HepG2 (cell line): ENCODE results near the gene CFL1. TPM values are rescaled to one million over a fixed set of nuclear protein-coding genes. Genes with fewer than 3 reads are reported as not detected.

ENCODE experiments used
- ARID2 ChIP-seq: sonication (generic); formaldehyde crosslinking; IDR thresholded peaks from 2 replicates; pipeline ENCODE4 v1.8.1; 2022; ENCODE audit warnings: mild to moderate bottlenecking, missing genetic modification reagents, borderline replicate concordance
- FOXO4 ChIP-seq: sonication (generic); formaldehyde crosslinking; conservative IDR thresholded peaks from 2 replicates; pipeline ENCODE4 v1.8.1; 2023; ENCODE audit warnings: missing genetic modification reagents
- GABPB1 ChIP-seq: IDR thresholded peaks from 2 replicates; pipeline ENCODE4 v1.6.1; 2016; ENCODE audit warnings: mild to moderate bottlenecking, missing genetic modification reagents, moderate library complexity, missing compliant biosample characterization
- IKZF4 ChIP-seq: sonication (generic); formaldehyde crosslinking; IDR thresholded peaks from 2 replicates; pipeline ENCODE4 v1.5.1; 2020; ENCODE audit warnings: borderline replicate concordance, mild to moderate bottlenecking, low read depth, missing genetic modification reagents; ENCODE audit errors: not compliant biosample characterization
- JARID2 ChIP-seq: sonication (generic); formaldehyde crosslinking; IDR thresholded peaks from 2 replicates; pipeline ENCODE4 v1.8.1; 2023; ENCODE audit warnings: missing genetic modification reagents, inconsistent platforms; ENCODE audit not compliant: insufficient replicate concordance
- KDM5B ChIP-seq: sonication (generic); formaldehyde crosslinking; IDR thresholded peaks from 2 replicates; pipeline ENCODE4 v1.4.0; 2020; ENCODE audit warnings: missing genetic modification reagents, mild to moderate bottlenecking, borderline replicate concordance
- MXD1 ChIP-seq: sonication (generic); formaldehyde crosslinking; IDR thresholded peaks from 2 replicates; pipeline ENCODE4 v1.4.0; 2020; ENCODE audit warnings: mild to moderate bottlenecking, missing genetic modification reagents
- POLR2AphosphoS2 ChIP-seq: IDR thresholded peaks from 2 replicates; pipeline ENCODE4 v1.6.1; 2011; ENCODE audit warnings: low read depth, low read length, improper control_type of control experiment
- PRDM10 ChIP-seq: sonication (generic); formaldehyde crosslinking; IDR thresholded peaks from 2 replicates; pipeline ENCODE4 v1.4.0; 2020; ENCODE audit warnings: low read depth, missing genetic modification reagents
- ZMYM2 ChIP-seq: sonication (generic); formaldehyde crosslinking; IDR thresholded peaks from 2 replicates; pipeline ENCODE4 v1.8.0; 2022; ENCODE audit warnings: mild to moderate bottlenecking, missing genetic modification reagents
- ZNF451 ChIP-seq: sonication (generic); formaldehyde crosslinking; IDR thresholded peaks from 2 replicates; pipeline ENCODE4 v1.5.0; 2020; ENCODE audit warnings: mild to moderate bottlenecking, missing genetic modification reagents
- ZNF580 ChIP-seq: IDR thresholded peaks from 2 replicates; pipeline ENCODE4 v1.6.1; 2016; ENCODE audit warnings: low read depth, borderline replicate concordance
- ZNF652 ChIP-seq: IDR thresholded peaks from 2 replicates; pipeline ENCODE4 v1.6.1; 2016; ENCODE audit warnings: low read depth, borderline replicate concordance
- ZNF674 ChIP-seq: sonication (generic); formaldehyde crosslinking; IDR thresholded peaks from 2 replicates; pipeline ENCODE4 v1.5.0; 2020; ENCODE audit warnings: low read depth, mild to moderate bottlenecking, missing genetic modification reagents
- ZNF776 ChIP-seq: sonication (generic); formaldehyde crosslinking; IDR thresholded peaks from 2 replicates; pipeline ENCODE4 v1.4.0; 2020; ENCODE audit warnings: mild to moderate bottlenecking, missing genetic modification reagents
- ZNF850 ChIP-seq: sonication (generic); formaldehyde crosslinking; conservative IDR thresholded peaks from 2 replicates; pipeline ENCODE4 v1.9.0; 2021; ENCODE audit warnings: mild to moderate bottlenecking, missing genetic modification reagents
- polyA plus RNA-seq, 8 experiments: library from polyadenylated mRNA; depleted of rRNA in 3 of 8; stranded (reverse) in 7 of 8; unstranded in 1 of 8; fragments of >200 nt; fragmentation: Illumina TruSeq in 4 of 8; extraction: Trizol in 4 of 8; gene quantifications; 2 replicates each; pipeline versions ENCODE4 v1.2.1 to v1.2.3, GENCODE V29; 2011 to 2016; ENCODE audit warnings: low read depth in 4 of 8, missing spikeins in 1 of 8, mixed read lengths in 1 of 8; ENCODE audit not compliant: insufficient read depth in 1 of 8
- total RNA-seq, 5 experiments: library from RNA; depleted of rRNA; stranded (reverse); fragments of >200 nt; fragmentation: Illumina TruSeq; extraction: Trizol; gene quantifications; 2 replicates each; pipeline ENCODE4 v1.2.3, GENCODE V29; 2016; ENCODE audit warnings: low read depth in 1 of 5

The CFL1 gene
- total and polyA plus RNA-seq, 2 of the 13 experiments (the other 11 are each of a cell fraction or from before 2014, with no cell fraction given) = 379 to 383 TPM

GRCh38 chr11:65900125-65900898 is 42.3 kb upstream of the CFL1 start, which contains the start of gene FOSL1 (continued):
- no peak for TF ChIP-seq MXD1 (CRISPR knock-in tag)
- no peak for TF ChIP-seq ZNF850
- TF ChIP-seq ZMYM2 (CRISPR knock-in tag) = 0 out of 2 replicates have a peak, but pooled peaks have one; percentile 18
- TF ChIP-seq IKZF4 = no peak
- 0 out of 2 replicates have a peak, but pooled peaks have one; percentile 43 for TF ChIP-seq ZNF580 (CRISPR knock-in tag)
- TF ChIP-seq ARID2 (CRISPR knock-in tag) = no peak
- peak; percentile 98 for TF ChIP-seq PRDM10 (CRISPR knock-in tag)
- TF ChIP-seq ZNF776 (CRISPR knock-in tag) = no peak
- TF ChIP-seq JARID2 = no peak
- no peak for TF ChIP-seq ZNF652 (CRISPR knock-in tag)
- peak; percentile 51; the same call in 1 of the 2 replicates for TF ChIP-seq POLR2AphosphoS2
- no peak for TF ChIP-seq KDM5B (CRISPR knock-in tag)
- TF ChIP-seq ZNF674 = no peak
- TF ChIP-seq ZNF451 (CRISPR knock-in tag) = no peak
- TF ChIP-seq FOXO4 (CRISPR knock-in tag) = no peak
- TF ChIP-seq GABPB1 (CRISPR knock-in tag) = peak; percentile 81
